GM12864 (cell line): Measurements from ENCODE around the gene ZNF784.
A peak's percentile ranks its signal among the peaks of the same experiment; 100 is the strongest.

Experiments
- DNase-seq: peaks from one replicate; pipeline ENCODE4 v3.0.0-alpha.2; 2011; ENCODE audit warnings: low read depth
- H3K4me3 ChIP-seq: 2 replicates; pipeline ENCODE4 v1.5.1; 2011; ENCODE audit warnings: mild to moderate bottlenecking, low read depth, low read length, control low read depth
- TF ChIP-seq, protein P1 (sequence below): IDR thresholded peaks from 2 replicates; pipeline ENCODE4 v1.5.1; 2011; ENCODE audit warnings: low read depth, mild to moderate bottlenecking, moderate library complexity, low read length, control low read depth, inconsistent platforms; ENCODE audit errors: missing control alignments

The ZNF784 gene

DNA sequence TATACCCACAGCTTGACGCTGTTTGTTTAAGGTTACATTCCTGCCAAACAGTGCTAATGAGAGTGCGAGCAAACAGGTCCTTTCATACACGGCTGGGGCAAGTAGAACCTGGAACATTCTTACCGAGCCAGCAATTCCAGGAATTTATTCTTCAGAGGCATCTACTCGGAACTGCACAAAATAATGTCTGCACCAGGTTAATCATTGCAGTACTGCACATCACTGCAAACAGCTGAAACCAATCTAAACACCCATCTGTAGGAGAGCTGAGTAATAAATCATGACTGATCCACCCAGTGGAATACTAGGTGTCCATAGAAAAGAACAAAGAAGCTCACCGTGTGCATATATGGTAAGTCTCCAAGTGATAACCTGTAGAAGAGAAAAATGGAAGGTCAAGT is 42.5 kb downstream of the ZNF784 start:
- no peak for DNase-seq
- H3K4me3 ChIP-seq, result no peak overlapping the region
- TF ChIP-seq, protein P1, sequence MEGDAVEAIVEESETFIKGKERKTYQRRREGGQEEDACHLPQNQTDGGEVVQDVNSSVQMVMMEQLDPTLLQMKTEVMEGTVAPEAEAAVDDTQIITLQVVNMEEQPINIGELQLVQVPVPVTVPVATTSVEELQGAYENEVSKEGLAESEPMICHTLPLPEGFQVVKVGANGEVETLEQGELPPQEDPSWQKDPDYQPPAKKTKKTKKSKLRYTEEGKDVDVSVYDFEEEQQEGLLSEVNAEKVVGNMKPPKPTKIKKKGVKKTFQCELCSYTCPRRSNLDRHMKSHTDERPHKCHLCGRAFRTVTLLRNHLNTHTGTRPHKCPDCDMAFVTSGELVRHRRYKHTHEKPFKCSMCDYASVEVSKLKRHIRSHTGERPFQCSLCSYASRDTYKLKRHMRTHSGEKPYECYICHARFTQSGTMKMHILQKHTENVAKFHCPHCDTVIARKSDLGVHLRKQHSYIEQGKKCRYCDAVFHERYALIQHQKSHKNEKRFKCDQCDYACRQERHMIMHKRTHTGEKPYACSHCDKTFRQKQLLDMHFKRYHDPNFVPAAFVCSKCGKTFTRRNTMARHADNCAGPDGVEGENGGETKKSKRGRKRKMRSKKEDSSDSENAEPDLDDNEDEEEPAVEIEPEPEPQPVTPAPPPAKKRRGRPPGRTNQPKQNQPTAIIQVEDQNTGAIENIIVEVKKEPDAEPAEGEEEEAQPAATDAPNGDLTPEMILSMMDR, result no peak

DNA sequence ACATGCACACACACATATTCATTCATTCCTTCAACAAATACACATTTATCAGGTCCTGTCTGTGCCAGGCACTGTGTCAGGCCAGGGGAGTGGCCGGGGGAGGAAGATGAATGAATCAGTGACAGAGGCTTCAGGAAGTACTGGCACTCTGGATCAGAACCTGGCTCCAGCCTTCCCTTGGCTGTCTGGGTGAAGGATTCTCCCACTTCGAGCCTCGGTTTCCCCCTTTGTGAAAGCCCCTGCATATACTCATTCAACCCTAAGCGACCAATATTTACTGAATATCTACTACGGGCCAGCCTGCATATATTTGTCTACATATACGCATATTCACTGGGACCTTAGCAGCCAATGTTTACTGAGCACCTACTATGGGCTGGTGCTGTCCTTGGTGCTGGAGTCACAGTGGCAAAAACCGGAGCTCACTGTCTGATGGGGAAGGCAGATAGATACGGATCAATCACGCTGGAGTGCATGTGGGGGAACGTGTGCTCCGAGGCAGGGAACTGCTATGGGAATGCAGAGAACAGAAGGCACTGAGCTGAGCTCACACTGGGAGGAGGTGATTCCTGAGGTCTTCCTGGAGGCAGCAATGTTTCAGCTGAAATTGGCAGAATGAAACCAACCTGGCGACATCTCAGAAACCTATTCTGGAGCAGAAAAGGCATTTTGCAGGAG is 43.1 kb downstream of the ZNF784 start:
- no peak for DNase-seq

DNA sequence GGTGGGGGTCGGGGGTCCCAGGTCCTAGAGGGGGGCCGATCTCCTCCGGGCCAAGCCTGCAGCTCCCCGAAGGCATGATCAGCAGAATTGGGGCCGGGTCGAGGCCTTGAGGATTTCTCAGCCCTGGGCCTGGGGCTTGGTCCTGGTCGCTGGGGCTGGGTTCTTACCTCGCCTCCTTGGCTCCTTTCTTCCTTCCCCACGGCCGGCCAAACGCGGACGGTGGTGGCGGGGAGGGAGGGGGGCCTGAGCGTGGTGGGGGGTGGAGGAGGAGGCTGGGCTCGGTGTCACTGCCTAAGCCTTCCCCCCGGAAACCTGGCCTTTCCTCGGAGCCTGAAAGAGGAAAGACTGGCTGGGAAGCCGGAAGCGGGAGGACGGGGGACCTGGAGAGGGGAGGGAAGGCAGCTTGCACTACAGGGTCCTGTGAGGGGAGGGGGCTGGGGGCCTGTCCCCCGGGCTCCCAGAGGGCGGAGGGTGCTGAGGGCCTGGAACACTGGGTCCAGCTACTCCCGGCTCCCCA is 43.7 kb downstream of the ZNF784 start, which contains the start of gene ZNF579:
ZNF579 (minus strand) TSS at position 221 of the 517 bp plus-strand sequence. CDS start 1,209 bp downstream, outside the sequence.
- peak within 1 kb of the TSS; percentile 81 for H3K4me3 ChIP-seq
- TF ChIP-seq, protein P1, result no peak
- DNase-seq, result peak; percentile 59

More for the DNA sequence above, 43.1 kb downstream of the ZNF784 start:
- TF ChIP-seq, protein P1, result no peak
- peak overlapping the region; percentile 81 for H3K4me3 ChIP-seq

DNA sequence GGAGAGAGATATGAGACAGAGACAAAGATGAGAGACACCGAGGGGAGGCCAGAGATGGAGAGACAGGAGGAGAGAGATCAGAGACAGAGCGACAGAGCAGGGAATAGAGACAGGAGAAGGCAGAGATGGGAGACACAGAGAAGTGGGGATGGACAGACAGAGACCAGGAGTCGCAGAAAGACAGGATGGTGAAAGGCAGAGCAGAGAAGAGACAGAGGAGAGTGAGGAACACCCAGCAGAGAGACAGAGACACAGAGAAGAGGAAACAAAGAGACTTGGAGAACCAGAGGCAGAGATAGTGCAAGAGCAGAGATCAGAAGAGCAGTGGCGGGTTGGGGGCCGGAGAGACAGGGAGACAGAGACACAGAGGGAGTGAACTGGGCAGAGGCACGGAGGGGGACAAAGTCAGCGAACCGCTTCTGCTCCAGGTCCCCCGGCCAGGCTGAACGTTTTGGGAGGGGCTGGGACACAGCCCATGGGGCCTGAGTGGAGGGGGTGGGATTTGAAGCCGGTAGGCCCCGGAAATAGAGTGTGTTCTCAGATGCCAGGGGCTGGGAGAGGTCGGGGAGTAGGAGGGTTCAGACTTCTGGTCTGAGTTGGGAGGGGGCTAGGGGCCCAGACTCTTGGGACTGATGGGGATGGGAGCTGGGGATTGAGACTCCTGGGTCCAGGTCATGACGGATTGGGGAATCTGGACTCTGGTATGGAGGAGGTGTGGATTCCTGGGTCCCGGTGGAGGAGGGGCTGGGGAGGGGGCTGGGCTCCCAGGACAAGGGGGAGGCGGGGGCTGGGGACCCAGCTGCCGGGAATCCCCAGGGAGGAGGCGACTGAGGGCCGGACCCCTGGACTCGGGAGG is 44.4 kb downstream of the ZNF784 start:
- DNase-seq, result no peak
- peak overlapping the region; percentile 81 for H3K4me3 ChIP-seq
- TF ChIP-seq, protein P1, result no peak

DNA sequence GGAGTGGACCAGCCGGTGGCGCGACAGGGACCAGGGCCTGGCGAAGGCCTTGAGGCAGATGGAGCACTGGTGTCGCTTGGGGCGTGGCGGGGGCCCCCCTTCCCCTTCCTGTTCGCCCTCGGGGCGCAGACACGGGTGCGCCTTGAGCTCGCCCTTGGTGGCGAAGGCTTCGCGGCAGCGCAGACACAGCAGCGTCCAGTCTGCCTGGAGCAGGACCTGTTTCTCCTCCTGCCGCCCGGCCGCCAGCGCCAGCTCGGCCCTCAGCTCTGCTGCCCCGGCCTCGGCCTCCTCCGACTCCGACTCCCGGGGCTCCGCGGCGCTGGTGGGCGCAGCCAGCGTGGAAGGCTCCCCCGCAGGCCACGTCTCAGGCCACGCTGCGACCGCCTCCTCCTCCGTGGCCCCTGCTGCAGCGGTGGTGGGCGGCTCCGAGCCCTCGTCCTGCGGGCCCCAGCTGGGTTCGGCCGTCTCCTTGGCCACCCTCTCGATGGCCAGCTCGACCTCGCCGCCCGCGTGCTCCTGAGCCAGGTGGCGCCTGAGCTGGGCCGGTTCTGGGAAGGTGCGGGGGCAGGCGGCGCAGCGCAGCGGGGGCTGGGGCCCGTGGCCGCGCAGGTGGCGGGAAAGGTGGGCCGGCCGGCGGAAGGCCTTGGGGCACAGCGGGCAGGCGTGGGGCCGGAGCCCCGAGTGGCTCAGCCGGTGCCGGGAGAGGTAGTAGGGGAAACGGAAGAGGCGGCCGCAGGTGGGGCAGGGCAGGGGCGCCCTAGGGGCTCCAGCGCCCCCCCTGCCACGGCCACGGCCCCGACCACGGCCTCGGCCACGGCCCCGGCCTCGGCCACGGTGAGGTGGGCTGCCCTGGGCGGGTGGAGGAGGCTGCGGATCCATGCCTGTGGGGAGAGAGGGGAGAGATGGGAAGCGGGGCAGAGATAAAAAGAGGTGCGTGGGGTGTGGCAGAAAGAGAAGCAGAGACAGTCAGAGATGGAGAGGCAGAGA is 45.3 kb downstream of the ZNF784 start:
- DNase-seq, result no peak
- H3K4me3 ChIP-seq, result no peak overlapping the region
- TF ChIP-seq, protein P1, result no peak
